SK-N-SH treated with all-trans-retinoic acid at 6 μM for 48 hours (cell line): ENCODE data around the gene PTPRN2.

Experiments used
- ATAC-seq: fragments of 200-7000 bp; cut with Tn5 transposase; 3 replicates; pipeline ENCODE4 v1.9.1; 2020; ENCODE audit warnings: mild to moderate bottlenecking, moderate library complexity
- ARNTL ChIP-seq: fragments of 450-650 bp; formaldehyde crosslinking; IDR thresholded peaks from 2 replicates; pipeline ENCODE4 v1.5.0; 2020; ENCODE audit warnings: low read depth, mild to moderate bottlenecking, moderate library complexity, borderline replicate concordance
- CSDC2 ChIP-seq: fragments of 250-450 bp; sonication (Bioruptor Pico); IDR thresholded peaks from 2 replicates; pipeline ENCODE4 v1.5.0; 2020; ENCODE audit warnings: mild to moderate bottlenecking, moderate library complexity
- ESRRG ChIP-seq: fragments of 250-450 bp; sonication (Bioruptor Pico); IDR thresholded peaks from 2 replicates; pipeline ENCODE4 v1.6.1; 2021; ENCODE audit warnings: mild to moderate bottlenecking
- GLIS3 ChIP-seq: fragments of 250-450 bp; sonication (Bioruptor Pico); IDR thresholded peaks from 2 replicates; pipeline ENCODE4 v1.5.0; 2020; ENCODE audit warnings: mild to moderate bottlenecking, moderate library complexity
- OSR1 ChIP-seq: fragments of 250-450 bp; sonication (Bioruptor Pico); IDR thresholded peaks from 2 replicates; pipeline ENCODE4 v1.8.0; 2022; ENCODE audit warnings: moderate library complexity, mild to moderate bottlenecking, inconsistent platforms
- PPARA ChIP-seq: fragments of 250-450 bp; sonication (Bioruptor Pico); IDR thresholded peaks from 2 replicates; pipeline ENCODE4 v1.5.0; 2020; ENCODE audit warnings: mild to moderate bottlenecking, borderline replicate concordance
- RARB ChIP-seq: fragments of 250-450 bp; sonication (Bioruptor Pico); IDR thresholded peaks from 2 replicates; pipeline ENCODE4 v1.8.0; 2021; ENCODE audit warnings: mild to moderate bottlenecking, moderate library complexity
- SNAI2 ChIP-seq: fragments of 250-450 bp; sonication (Bioruptor Pico); IDR thresholded peaks from 2 replicates; pipeline ENCODE4 v1.5.0; 2020; ENCODE audit warnings: mild to moderate bottlenecking, moderate library complexity
- ZFP3 ChIP-seq: fragments of 250-450 bp; sonication (Bioruptor Pico); IDR thresholded peaks from 2 replicates; pipeline ENCODE4 v1.5.0; 2020; ENCODE audit warnings: mild to moderate bottlenecking, moderate library complexity
- ZFP30 ChIP-seq: fragments of 450-650 bp; formaldehyde crosslinking; IDR thresholded peaks from 2 replicates; pipeline ENCODE4 v1.5.0; 2022; ENCODE audit warnings: mild to moderate bottlenecking, moderate library complexity
- ZNF8 ChIP-seq: fragments of 450-650 bp; formaldehyde crosslinking; IDR thresholded peaks from 2 replicates; pipeline ENCODE4 v1.5.0; 2020; ENCODE audit warnings: mild to moderate bottlenecking, moderate library complexity
- TF ChIP-seq, protein P1 (sequence below): fragments of 250-450 bp; sonication (Bioruptor Pico); IDR thresholded peaks from 2 replicates; pipeline ENCODE4 v1.8.0; 2021; ENCODE audit warnings: low read depth, mild to moderate bottlenecking, moderate library complexity, borderline replicate concordance
- TF ChIP-seq, protein P2 (sequence below): fragments of 250-450 bp; sonication (Bioruptor Pico); IDR thresholded peaks from 2 replicates; pipeline ENCODE4 v1.5.1; 2021; ENCODE audit warnings: mild to moderate bottlenecking, moderate library complexity
- TF ChIP-seq, protein P3 (sequence below): fragments of 250-450 bp; sonication (Bioruptor Pico); IDR thresholded peaks from 2 replicates; pipeline ENCODE4 v1.5.1; 2020; ENCODE audit warnings: low read depth, mild to moderate bottlenecking, moderate library complexity
- TF ChIP-seq, protein P4 (sequence below): fragments of 250-450 bp; sonication (Bioruptor Pico); IDR thresholded peaks from 2 replicates; pipeline ENCODE4 v1.8.0; 2020; ENCODE audit warnings: mild to moderate bottlenecking, moderate library complexity, borderline replicate concordance
- TF ChIP-seq, protein P5 (sequence below): fragments of 250-450 bp; sonication (Bioruptor Pico); IDR thresholded peaks from 2 replicates; pipeline ENCODE4 v1.5.0; 2020; ENCODE audit warnings: mild to moderate bottlenecking, moderate library complexity

The PTPRN2 gene

DNA sequence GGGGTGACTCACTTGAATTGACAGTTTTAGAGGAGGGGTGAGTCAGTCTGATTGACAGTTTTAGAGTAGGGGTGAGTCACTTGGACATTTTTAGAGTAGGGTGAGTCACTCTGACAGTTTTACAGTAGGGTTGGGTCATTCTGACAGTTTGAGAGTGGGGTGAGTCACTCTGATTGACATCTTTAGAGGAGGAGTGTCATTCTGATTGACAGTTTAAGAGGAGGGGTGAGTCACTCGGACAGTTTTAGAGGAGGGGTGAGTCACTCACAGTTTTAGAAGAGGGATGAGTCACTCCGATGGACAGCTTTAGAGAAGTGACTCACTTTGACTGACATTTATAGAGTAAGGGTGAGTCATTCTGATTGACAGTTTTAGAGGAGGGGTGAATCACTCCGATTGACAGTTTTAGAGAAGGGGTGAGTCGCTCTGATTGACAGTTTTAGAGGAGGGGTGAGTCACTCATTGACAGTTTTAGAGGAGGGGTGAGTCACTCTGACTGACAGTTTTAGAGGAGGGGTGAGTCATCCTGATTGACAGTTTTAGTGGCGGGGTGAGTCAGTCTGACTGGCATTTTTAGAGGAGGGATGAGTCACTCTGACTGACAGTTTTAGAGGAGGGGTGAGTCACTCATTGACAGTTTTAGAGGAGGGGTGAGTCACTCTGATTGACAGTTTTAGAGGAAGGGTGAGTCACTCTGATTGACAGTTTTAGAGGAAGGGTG, 655.0 kb downstream of the PTPRN2 start (continued):
- TF ChIP-seq, protein P1, sequence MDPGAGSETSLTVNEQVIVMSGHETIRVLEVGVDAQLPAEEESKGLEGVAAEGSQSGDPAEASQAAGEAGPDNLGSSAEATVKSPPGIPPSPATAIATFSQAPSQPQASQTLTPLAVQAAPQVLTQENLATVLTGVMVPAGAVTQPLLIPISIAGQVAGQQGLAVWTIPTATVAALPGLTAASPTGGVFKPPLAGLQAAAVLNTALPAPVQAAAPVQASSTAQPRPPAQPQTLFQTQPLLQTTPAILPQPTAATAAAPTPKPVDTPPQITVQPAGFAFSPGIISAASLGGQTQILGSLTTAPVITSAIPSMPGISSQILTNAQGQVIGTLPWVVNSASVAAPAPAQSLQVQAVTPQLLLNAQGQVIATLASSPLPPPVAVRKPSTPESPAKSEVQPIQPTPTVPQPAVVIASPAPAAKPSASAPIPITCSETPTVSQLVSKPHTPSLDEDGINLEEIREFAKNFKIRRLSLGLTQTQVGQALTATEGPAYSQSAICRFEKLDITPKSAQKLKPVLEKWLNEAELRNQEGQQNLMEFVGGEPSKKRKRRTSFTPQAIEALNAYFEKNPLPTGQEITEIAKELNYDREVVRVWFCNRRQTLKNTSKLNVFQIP (CRISPR knock-in tag) = no peak
- TF ChIP-seq SNAI2 (CRISPR knock-in tag) = no peak
- TF ChIP-seq ZNF8 (CRISPR knock-in tag) = no peak
- TF ChIP-seq OSR1 = no peak
- no peak for TF ChIP-seq PPARA (CRISPR knock-in tag)
- TF ChIP-seq, protein P2, sequence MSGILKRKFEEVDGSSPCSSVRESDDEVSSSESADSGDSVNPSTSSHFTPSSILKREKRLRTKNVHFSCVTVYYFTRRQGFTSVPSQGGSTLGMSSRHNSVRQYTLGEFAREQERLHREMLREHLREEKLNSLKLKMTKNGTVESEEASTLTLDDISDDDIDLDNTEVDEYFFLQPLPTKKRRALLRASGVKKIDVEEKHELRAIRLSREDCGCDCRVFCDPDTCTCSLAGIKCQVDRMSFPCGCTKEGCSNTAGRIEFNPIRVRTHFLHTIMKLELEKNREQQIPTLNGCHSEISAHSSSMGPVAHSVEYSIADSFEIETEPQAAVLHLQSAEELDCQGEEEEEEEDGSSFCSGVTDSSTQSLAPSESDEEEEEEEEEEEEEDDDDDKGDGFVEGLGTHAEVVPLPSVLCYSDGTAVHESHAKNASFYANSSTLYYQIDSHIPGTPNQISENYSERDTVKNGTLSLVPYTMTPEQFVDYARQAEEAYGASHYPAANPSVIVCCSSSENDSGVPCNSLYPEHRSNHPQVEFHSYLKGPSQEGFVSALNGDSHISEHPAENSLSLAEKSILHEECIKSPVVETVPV (CRISPR knock-in tag) = no peak
- TF ChIP-seq, protein P3, sequence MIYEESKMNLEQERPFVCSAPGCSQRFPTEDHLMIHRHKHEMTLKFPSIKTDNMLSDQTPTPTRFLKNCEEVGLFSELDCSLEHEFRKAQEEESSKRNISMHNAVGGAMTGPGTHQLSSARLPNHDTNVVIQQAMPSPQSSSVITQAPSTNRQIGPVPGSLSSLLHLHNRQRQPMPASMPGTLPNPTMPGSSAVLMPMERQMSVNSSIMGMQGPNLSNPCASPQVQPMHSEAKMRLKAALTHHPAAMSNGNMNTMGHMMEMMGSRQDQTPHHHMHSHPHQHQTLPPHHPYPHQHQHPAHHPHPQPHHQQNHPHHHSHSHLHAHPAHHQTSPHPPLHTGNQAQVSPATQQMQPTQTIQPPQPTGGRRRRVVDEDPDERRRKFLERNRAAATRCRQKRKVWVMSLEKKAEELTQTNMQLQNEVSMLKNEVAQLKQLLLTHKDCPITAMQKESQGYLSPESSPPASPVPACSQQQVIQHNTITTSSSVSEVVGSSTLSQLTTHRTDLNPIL = no peak

DNA sequence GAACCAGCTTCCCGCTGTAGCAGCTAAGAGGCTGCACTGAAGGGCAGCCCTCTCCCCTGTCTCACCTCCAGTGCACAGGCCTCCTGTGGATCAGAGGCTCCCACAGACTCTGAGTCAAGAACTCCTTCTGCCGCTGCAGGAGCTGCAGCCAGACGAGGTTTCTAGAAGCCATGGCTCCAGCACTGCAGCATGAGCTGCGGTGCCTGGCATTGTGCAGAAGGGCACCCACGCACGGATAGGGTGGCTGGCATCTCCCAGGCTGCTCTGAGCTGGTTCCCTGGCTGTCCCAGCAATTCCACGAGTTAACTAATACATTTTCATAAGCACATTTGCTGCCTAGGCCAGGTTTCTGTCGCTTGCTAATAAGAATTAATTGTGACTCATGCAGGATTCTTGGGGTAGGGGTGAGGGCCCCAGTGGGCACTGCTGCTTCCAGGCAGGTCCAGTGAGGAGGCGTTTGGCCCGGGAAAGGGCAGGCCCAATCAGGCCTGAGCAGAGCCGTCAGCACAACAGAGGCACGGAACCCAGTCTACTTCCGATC, 656.6 kb downstream of the PTPRN2 start:
- no peak for TF ChIP-seq ARNTL (CRISPR knock-in tag)
- no peak for TF ChIP-seq OSR1
- TF ChIP-seq RARB (CRISPR knock-in tag) = no peak
- no peak for TF ChIP-seq GLIS3 (CRISPR knock-in tag)
- no peak for TF ChIP-seq ZFP30 (CRISPR knock-in tag)
- TF ChIP-seq ZFP3 (CRISPR knock-in tag) = no peak
- TF ChIP-seq, protein P1 (CRISPR knock-in tag) = no peak
- no peak for TF ChIP-seq CSDC2 (CRISPR knock-in tag)
- no peak for TF ChIP-seq ESRRG
- TF ChIP-seq, protein P4, sequence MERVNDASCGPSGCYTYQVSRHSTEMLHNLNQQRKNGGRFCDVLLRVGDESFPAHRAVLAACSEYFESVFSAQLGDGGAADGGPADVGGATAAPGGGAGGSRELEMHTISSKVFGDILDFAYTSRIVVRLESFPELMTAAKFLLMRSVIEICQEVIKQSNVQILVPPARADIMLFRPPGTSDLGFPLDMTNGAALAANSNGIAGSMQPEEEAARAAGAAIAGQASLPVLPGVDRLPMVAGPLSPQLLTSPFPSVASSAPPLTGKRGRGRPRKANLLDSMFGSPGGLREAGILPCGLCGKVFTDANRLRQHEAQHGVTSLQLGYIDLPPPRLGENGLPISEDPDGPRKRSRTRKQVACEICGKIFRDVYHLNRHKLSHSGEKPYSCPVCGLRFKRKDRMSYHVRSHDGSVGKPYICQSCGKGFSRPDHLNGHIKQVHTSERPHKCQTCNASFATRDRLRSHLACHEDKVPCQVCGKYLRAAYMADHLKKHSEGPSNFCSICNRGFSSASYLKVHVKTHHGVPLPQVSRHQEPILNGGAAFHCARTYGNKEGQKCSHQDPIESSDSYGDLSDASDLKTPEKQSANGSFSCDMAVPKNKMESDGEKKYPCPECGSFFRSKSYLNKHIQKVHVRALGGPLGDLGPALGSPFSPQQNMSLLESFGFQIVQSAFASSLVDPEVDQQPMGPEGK (CRISPR knock-in tag) = no peak
- TF ChIP-seq, protein P5, sequence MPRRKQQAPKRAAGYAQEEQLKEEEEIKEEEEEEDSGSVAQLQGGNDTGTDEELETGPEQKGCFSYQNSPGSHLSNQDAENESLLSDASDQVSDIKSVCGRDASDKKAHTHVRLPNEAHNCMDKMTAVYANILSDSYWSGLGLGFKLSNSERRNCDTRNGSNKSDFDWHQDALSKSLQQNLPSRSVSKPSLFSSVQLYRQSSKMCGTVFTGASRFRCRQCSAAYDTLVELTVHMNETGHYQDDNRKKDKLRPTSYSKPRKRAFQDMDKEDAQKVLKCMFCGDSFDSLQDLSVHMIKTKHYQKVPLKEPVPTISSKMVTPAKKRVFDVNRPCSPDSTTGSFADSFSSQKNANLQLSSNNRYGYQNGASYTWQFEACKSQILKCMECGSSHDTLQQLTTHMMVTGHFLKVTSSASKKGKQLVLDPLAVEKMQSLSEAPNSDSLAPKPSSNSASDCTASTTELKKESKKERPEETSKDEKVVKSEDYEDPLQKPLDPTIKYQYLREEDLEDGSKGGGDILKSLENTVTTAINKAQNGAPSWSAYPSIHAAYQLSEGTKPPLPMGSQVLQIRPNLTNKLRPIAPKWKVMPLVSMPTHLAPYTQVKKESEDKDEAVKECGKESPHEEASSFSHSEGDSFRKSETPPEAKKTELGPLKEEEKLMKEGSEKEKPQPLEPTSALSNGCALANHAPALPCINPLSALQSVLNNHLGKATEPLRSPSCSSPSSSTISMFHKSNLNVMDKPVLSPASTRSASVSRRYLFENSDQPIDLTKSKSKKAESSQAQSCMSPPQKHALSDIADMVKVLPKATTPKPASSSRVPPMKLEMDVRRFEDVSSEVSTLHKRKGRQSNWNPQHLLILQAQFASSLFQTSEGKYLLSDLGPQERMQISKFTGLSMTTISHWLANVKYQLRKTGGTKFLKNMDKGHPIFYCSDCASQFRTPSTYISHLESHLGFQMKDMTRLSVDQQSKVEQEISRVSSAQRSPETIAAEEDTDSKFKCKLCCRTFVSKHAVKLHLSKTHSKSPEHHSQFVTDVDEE = no peak
- no peak for ATAC-seq

DNA sequence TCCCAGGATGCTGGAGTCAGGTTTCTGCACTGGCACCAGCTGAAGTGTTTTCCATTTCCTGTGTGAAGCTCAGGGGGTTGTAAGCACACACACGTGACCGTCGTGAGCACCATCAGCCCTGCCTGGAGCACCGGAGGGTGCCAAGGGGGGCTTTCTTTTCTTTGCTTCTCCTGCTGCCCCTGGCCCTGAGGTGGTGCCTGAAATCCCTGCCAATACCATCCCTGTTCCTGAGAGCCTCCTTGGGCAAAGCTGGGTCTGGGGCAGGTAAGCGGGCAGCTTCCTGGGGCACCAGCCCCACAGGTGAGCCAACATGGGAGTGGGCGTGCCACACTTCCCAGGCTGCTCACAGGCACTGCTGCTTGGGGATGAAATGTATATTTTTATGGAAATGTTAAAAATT, 657.2 kb downstream of the PTPRN2 start:
- ATAC-seq = no peak
- TF ChIP-seq, protein P5 = no peak
- TF ChIP-seq SNAI2 (CRISPR knock-in tag) (no peak), PPARA (CRISPR knock-in tag) (no peak), ZFP30 (CRISPR knock-in tag) (no peak)
- TF ChIP-seq, all 23 proteins: peak for 0
